Ovary (tissue), 3 donors: ENCODE data around the gene TST.

Source experiments
- POLR2A ChIP-seq: fragments of 450-650 bp; IDR thresholded peaks from one replicate; pipeline ENCODE4 v1.6.1; 2017; ENCODE audit warnings: antibody characterized with exemption, mild to moderate bottlenecking, moderate library complexity
- TF ChIP-seq, protein P1 (sequence below), 3 donors: fragments of 450-650 bp in 2 of 3; fragments of 200-600 bp in 1 of 3; IDR thresholded peaks; one replicate each; pipeline versions ENCODE4 v1.5.1 to v1.8.0; 2016 to 2022; ENCODE audit warnings: antibody characterized with exemption in 3 of 3, mild to moderate bottlenecking in 1 of 3
- donor health status: DM: no; HTN: no; CAD: no.

DNA sequence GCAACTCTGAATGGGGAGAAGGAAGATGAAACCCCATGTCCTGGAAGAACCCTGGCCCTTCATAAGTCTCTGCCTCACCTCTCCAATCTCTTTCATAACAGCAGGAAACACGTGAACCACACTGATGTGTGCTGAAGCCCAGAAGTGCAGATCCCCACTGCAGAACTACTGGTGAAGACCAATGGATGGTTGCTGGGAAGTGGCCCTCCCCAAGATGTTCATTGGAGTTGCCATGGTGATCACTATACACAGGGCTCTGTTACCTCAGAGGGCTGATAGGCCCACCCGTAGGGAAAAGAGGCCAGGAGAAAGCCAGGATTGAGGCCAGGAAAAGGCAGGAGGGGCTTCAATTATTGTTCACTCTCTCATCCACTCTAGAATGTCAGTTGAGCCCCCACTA is 11.6 kb downstream of the TST start:
- TF ChIP-seq, protein P1, sequence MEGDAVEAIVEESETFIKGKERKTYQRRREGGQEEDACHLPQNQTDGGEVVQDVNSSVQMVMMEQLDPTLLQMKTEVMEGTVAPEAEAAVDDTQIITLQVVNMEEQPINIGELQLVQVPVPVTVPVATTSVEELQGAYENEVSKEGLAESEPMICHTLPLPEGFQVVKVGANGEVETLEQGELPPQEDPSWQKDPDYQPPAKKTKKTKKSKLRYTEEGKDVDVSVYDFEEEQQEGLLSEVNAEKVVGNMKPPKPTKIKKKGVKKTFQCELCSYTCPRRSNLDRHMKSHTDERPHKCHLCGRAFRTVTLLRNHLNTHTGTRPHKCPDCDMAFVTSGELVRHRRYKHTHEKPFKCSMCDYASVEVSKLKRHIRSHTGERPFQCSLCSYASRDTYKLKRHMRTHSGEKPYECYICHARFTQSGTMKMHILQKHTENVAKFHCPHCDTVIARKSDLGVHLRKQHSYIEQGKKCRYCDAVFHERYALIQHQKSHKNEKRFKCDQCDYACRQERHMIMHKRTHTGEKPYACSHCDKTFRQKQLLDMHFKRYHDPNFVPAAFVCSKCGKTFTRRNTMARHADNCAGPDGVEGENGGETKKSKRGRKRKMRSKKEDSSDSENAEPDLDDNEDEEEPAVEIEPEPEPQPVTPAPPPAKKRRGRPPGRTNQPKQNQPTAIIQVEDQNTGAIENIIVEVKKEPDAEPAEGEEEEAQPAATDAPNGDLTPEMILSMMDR (IDR thresholded peaks at IDR 0.05) = no peak
- TF ChIP-seq POLR2A = no peak
